ENCODE measurements around the gene ZBTB34. TPM values are rescaled to one million over a fixed set of nuclear protein-coding genes. Genes with fewer than 3 reads are reported as not detected.
"Not testable (repeated sequence)": the region's sequence is repeated elsewhere in the genome, so short reads cannot be mapped to it uniquely, and the experiment has no call there.

The ZBTB34 gene
- total RNA-seq, 2 donors from 2014 or later, result 5.3 to 7.5 TPM

DNA sequence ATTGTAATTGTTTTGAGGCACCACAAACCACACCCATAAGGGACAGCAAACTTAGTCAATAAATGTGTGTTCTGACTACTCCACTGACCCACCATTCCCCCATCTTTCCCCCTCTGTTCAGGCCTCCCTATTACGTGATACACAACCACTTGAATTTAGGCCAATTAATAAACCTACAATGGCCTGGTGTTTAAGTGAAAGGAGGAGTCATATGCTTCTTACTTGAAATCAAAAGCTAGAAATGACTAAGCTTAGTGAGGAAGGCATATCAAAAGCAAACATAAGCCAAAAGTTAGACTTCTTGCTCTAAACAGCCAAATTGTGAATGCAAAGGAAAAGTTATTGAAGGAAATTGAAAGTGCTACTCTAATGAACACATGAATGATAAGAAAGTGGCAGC is 41.0 kb upstream of the ZBTB34 start:
- H3K4me3 ChIP-seq, result no peak overlapping the region
- peaks cover 4% of the 10 kb centered on the region for H3K4me1 ChIP-seq
- no peaks in the 10 kb centered on the region for H3K9me3 ChIP-seq
- no peak for ATAC-seq
- H3K27me3 ChIP-seq, result no peaks in the 10 kb centered on the region
- intact Hi-C loops (cut with DNase I), result no loop called here
- TF ChIP-seq, protein P1, sequence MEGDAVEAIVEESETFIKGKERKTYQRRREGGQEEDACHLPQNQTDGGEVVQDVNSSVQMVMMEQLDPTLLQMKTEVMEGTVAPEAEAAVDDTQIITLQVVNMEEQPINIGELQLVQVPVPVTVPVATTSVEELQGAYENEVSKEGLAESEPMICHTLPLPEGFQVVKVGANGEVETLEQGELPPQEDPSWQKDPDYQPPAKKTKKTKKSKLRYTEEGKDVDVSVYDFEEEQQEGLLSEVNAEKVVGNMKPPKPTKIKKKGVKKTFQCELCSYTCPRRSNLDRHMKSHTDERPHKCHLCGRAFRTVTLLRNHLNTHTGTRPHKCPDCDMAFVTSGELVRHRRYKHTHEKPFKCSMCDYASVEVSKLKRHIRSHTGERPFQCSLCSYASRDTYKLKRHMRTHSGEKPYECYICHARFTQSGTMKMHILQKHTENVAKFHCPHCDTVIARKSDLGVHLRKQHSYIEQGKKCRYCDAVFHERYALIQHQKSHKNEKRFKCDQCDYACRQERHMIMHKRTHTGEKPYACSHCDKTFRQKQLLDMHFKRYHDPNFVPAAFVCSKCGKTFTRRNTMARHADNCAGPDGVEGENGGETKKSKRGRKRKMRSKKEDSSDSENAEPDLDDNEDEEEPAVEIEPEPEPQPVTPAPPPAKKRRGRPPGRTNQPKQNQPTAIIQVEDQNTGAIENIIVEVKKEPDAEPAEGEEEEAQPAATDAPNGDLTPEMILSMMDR (IDR thresholded peaks at IDR 0.05), result no peak
- no peak for TF ChIP-seq POLR2A (IDR thresholded peaks at IDR 0.05)
- WGBS, 2 donors, result 95 to 100% methylated on average over 1 of the region's 1 CpG
- H3K27ac ChIP-seq, result no peak overlapping the region
- peaks cover 0 to 2% of the 10 kb centered on the region in 2 donors for H3K36me3 ChIP-seq (replicated peaks in 1 of 2; ENCODE audit: insufficient read depth in 1 of 2, low read depth in 2 of 2)
- no peak for DNase-seq

DNA sequence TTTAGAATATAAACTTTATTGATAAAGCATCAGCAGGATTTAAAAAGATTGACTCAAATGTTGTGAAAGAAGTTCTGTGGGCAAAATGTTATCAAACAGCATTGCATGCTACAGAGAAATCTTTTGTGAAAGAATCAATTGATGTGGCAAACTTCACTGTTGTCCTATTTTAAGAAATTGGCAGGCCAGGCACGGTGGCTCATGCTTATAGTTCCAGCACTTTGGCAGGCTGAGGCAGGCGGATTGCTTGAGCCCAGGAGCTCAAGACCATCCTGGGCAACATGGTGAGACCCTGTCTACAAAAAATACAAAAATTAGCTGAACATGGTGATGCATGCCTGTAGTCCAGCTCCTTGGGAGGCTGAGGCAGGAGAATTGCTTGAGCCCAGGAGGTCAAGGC is 38.2 kb upstream of the ZBTB34 start:
- no peaks in the 10 kb centered on the region for H3K9me3 ChIP-seq
- TF ChIP-seq, protein P1 (IDR thresholded peaks at IDR 0.05), result no peak
- TF ChIP-seq POLR2A (IDR thresholded peaks at IDR 0.05), result no peak
- DNase-seq (no peak), ATAC-seq (no peak)
- H3K4me3 ChIP-seq, result no peak overlapping the region
- 55 to 75% methylated on average over 2 of the region's 2 CpGs for WGBS, 2 donors
- H3K27me3 ChIP-seq, result no peaks in the 10 kb centered on the region
- H3K27ac ChIP-seq, result no peak overlapping the region
- intact Hi-C loops (cut with DNase I), result no loop called here
- H3K36me3 ChIP-seq (replicated peaks in 1 of 2; ENCODE audit: insufficient read depth in 1 of 2, low read depth in 2 of 2), result peaks cover 0 to 2% of the 10 kb centered on the region in 2 donors
- peaks cover 4% of the 10 kb centered on the region for H3K4me1 ChIP-seq

DNA sequence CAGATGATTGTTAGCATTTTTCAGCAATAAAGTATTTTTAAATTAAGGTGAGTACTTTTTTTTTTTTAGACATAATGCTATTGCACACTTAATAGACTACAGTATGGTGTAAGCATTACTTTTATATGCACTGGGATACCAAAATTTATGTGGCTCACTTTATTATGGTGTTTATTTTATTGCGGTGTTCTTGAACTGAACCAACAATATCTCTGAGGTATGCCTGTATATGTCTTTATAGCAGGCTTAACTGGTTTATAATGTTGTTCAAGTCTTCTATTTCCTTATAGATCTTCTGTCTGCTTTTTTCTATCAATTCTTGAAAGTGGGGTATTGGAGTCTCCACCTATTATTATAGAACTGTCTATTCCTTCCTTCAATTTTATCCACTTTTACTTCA is 37.6 kb upstream of the ZBTB34 start:
- Histone ChIP-seq H3K36me3 (replicated peaks in 1 of 2; ENCODE audit: insufficient read depth in 1 of 2, low read depth in 2 of 2) (peaks cover 0 to 2% of the 10 kb centered on the region in 2 donors), H3K27me3 (no peaks in the 10 kb centered on the region), H3K27ac (no peak overlapping the region), H3K4me1 (peaks cover 4% of the 10 kb centered on the region), H3K9me3 (no peaks in the 10 kb centered on the region), H3K4me3 (no peak overlapping the region)
- ATAC-seq (no peak), DNase-seq (no peak)
- intact Hi-C loops (cut with DNase I), result no loop called here
- TF ChIP-seq POLR2A (IDR thresholded peaks at IDR 0.05), result no peak
- TF ChIP-seq, protein P1 (IDR thresholded peaks at IDR 0.05), result no peak
- WGBS, 2 donors, result 91 to 96% methylated on average over 1 of the region's 1 CpG

DNA sequence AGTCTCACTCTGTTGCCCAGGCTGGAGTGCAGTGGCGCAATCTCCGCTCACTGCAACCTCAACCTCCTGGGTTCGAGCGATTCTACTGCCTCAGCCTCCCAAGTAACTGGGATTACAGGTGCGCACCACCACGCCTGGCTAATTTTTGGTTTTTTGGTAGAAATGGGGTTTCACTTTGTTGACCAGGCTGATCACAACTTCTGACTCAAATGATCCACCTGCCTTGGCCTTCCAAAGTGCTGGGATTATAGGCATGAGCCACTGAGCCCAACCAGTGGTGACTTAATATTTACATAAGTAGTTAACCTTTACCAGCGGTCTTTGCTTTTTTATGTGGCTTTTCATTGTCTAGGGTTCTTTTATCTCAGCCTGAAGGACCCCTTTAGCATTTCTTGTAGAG is 36.4 kb upstream of the ZBTB34 start:
- H3K27ac ChIP-seq; intact Hi-C loops (cut with DNase I): not testable (repeated sequence)

DNA sequence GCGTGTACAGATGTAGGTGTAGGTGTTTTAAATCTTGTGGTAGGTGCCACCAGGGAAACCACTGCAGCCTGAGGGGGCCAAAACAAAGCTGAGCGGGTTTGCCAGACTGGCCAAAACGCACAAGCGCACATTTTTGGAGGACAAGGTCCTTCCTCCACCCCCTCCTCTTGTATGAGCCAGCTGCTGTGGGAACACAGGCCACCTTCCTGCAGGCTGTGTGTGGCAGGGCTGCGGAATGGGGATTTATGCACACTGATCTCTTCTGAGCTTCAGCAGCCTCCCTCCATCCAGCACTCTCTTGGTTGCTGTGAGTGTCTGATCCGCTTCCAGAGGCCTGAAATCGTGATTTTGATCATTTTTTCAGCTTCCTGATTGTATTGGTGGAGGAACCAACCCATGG is 33.2 kb upstream of the ZBTB34 start:
- ATAC-seq (no peak), DNase-seq (no peak)
- TF ChIP-seq, protein P1 (IDR thresholded peaks at IDR 0.05), result no peak
- no peak for TF ChIP-seq POLR2A (IDR thresholded peaks at IDR 0.05)
- no peak overlapping the region for H3K4me3 ChIP-seq
- intact Hi-C loops (cut with DNase I), result no loop called here
- H3K36me3 ChIP-seq (replicated peaks in 1 of 2; ENCODE audit: insufficient read depth in 1 of 2, low read depth in 2 of 2), result no peaks in the 10 kb centered on the region
- H3K27me3 ChIP-seq, result no peaks in the 10 kb centered on the region
- H3K27ac ChIP-seq, result no peak overlapping the region
- H3K4me1 ChIP-seq, result peaks cover 4% of the 10 kb centered on the region
- WGBS, 2 donors, result 92 to 93% methylated on average over 7 of the region's 7 CpGs
- H3K9me3 ChIP-seq, result no peaks in the 10 kb centered on the region

More for the DNA sequence above, 36.4 kb upstream of the ZBTB34 start:
- ATAC-seq; H3K4me3 ChIP-seq; DNase-seq; H3K9me3 ChIP-seq; H3K36me3 ChIP-seq (replicated peaks in 1 of 2; ENCODE audit: insufficient read depth in 1 of 2, low read depth in 2 of 2); H3K4me1 ChIP-seq; H3K27me3 ChIP-seq: not testable (repeated sequence)
- 83 to 92% methylated on average over 7 of the region's 7 CpGs for WGBS, 2 donors
